LHCN-M2 (cell line): ENCODE data around the gene NPVF. TPM values are rescaled to one million over a fixed set of nuclear protein-coding genes. Genes with fewer than 3 reads are reported as not detected.

Experiments
- total RNA-seq: library from RNA; depleted of rRNA; stranded (reverse); fragments of >200 nt; gene quantifications from 2 replicates; pipeline ENCODE4 v1.2.3, GENCODE V29; 2014; rRNA removed

Gene NPVF
- total RNA-seq, 1 experiment from 2014 or later = not detected

Other genes starting within 250 kb of the NPVF start
- 41.2 and 48.7 TPM in 2 replicates for gene OSBPL3, start 248.3 kb downstream of the NPVF start, total RNA-seq
- gene CYCS, start 103.2 kb downstream of the NPVF start, total RNA-seq = 115 and 119 TPM in 2 replicates